Liver (tissue), 9 donors: ENCODE data around the gene MED29. TPM values are rescaled to one million over a fixed set of nuclear protein-coding genes. Genes with fewer than 3 reads are reported as not detected.

Experiments
- DNase-seq: peaks from one replicate; pipeline ENCODE4 v3.0.0-alpha.2; 2017; ENCODE audit warnings: low spot score
- H3K27ac ChIP-seq, 2 donors: one replicate each; pipeline ENCODE4 v1.7.0; 2013; ENCODE audit warnings: inconsistent platforms in 2 of 2, low read length in 2 of 2, control low read depth in 1 of 2, low read depth in 1 of 2, mild to moderate bottlenecking in 1 of 2
- H3K27me3 ChIP-seq, 4 donors: one replicate each; pipeline versions ENCODE4 v1.6.1 to v1.7.0; 2013; ENCODE audit warnings: low read length in 3 of 4, inconsistent platforms in 1 of 4, mild to moderate bottlenecking in 1 of 4, moderate library complexity in 1 of 4; ENCODE audit not compliant: control insufficient read depth in 4 of 4, insufficient read depth in 4 of 4
- H3K36me3 ChIP-seq, 4 donors: one replicate each; pipeline versions ENCODE4 v1.6.1 to v1.7.0; 2013; ENCODE audit warnings: low read length in 3 of 4, mild to moderate bottlenecking in 3 of 4, low read depth in 1 of 4, moderate library complexity in 1 of 4; ENCODE audit not compliant: control insufficient read depth in 4 of 4, insufficient read depth in 3 of 4
- H3K4me1 ChIP-seq, 4 donors: one replicate each; pipeline versions ENCODE4 v1.6.1 to v1.7.0; 2013; ENCODE audit warnings: low read length in 3 of 4, mild to moderate bottlenecking in 3 of 4, moderate library complexity in 1 of 4; ENCODE audit not compliant: control insufficient read depth in 4 of 4, insufficient read depth in 4 of 4
- H3K4me3 ChIP-seq, 3 donors: one replicate each; pipeline versions ENCODE4 v1.6.1 to v1.7.0; 2013; ENCODE audit warnings: low read length in 3 of 3, control low read depth in 1 of 3, low read depth in 1 of 3, mild to moderate bottlenecking in 1 of 3
- H3K9ac ChIP-seq, 2 donors: one replicate each; pipeline ENCODE4 v1.7.0; 2013; ENCODE audit warnings: low read length in 2 of 2, mild to moderate bottlenecking in 2 of 2, moderate library complexity in 2 of 2, control low read depth in 1 of 2, low read depth in 1 of 2
- H3K9me3 ChIP-seq, 4 donors: one replicate each; pipeline versions ENCODE4 v1.6.1 to v1.7.0; 2013; ENCODE audit warnings: low read length in 3 of 4; ENCODE audit not compliant: control insufficient read depth in 4 of 4
- EGR1 ChIP-seq, 2 donors: IDR thresholded peaks; 2 replicates each; pipeline ENCODE4 v1.6.1; 2016 to 2018; ENCODE audit warnings: antibody characterized with exemption in 2 of 2, low read depth in 2 of 2
- FOXA1 ChIP-seq: IDR thresholded peaks from 2 replicates; pipeline ENCODE4 v1.6.1; 2016; ENCODE audit warnings: antibody characterized with exemption
- FOXA2 ChIP-seq: IDR thresholded peaks from 2 replicates; pipeline ENCODE4 v1.6.1; 2016; ENCODE audit warnings: antibody characterized with exemption
- GABPA ChIP-seq, 2 donors: IDR thresholded peaks in 1 of 2; conservative IDR thresholded peaks in 1 of 2; 2 replicates each; pipeline ENCODE4 v1.6.1; 2016; ENCODE audit warnings: antibody characterized with exemption in 2 of 2, mild to moderate bottlenecking in 1 of 2, moderate library complexity in 1 of 2
- HNF4A ChIP-seq, 2 donors: conservative IDR thresholded peaks; 2 replicates each; pipeline ENCODE4 v1.6.1; 2016; ENCODE audit warnings: antibody characterized with exemption in 2 of 2, mild to moderate bottlenecking in 2 of 2
- HNF4G ChIP-seq: IDR thresholded peaks from 2 replicates; pipeline ENCODE4 v1.6.1; 2016; ENCODE audit warnings: antibody characterized with exemption
- JUND ChIP-seq, 2 donors: IDR thresholded peaks; 2 replicates each; pipeline ENCODE4 v1.6.1; 2016; ENCODE audit warnings: antibody characterized with exemption in 2 of 2
- NR2F2 ChIP-seq: IDR thresholded peaks from 2 replicates; pipeline ENCODE4 v1.6.1; 2016; ENCODE audit warnings: antibody characterized with exemption
- RAD21 ChIP-seq, 2 donors: IDR thresholded peaks; 2 replicates each; pipeline ENCODE4 v1.6.1; 2016; ENCODE audit warnings: antibody characterized with exemption in 2 of 2, mild to moderate bottlenecking in 2 of 2
- RXRA ChIP-seq, 2 donors: IDR thresholded peaks; 2 replicates each; pipeline ENCODE4 v1.6.1; 2017 to 2018; ENCODE audit warnings: antibody characterized with exemption in 2 of 2, mild to moderate bottlenecking in 1 of 2
- SP1 ChIP-seq: IDR thresholded peaks from 2 replicates; pipeline ENCODE4 v1.6.1; 2018; ENCODE audit warnings: antibody characterized with exemption, mild to moderate bottlenecking
- TAF1 ChIP-seq: conservative IDR thresholded peaks from 2 replicates; pipeline ENCODE4 v1.6.1; 2016; ENCODE audit warnings: antibody characterized with exemption, mild to moderate bottlenecking
- YY1 ChIP-seq: IDR thresholded peaks from 2 replicates; pipeline ENCODE4 v1.6.1; 2016; ENCODE audit warnings: antibody characterized with exemption, mild to moderate bottlenecking
- WGBS: extraction: QIAGEN DNeasy Blood & Tissue Kit; methylation state at CpG from one replicate; pipeline ENCODE4 v1.1.7; 2013; 5-methylcytosine and 5-hydroxymethylcytosine counted together
- polyA plus RNA-seq, 2 donors: library from polyadenylated mRNA; stranded (reverse) in 1 of 2; unstranded in 1 of 2; fragments of 200-250 nt in 1 of 2; fragments of >200 nt in 1 of 2; fragmentation: Nextera tagmentation in 1 of 2; extraction: Ambion mirVana in 1 of 2; gene quantifications; one replicate each; pipeline versions ENCODE4 v1.2.1 to v1.2.3, GENCODE V29; 2013 to 2015
- total RNA-seq, 2 donors: library from RNA; depleted of rRNA; stranded (reverse); fragments of >200 nt; gene quantifications; one replicate each; pipeline ENCODE4 v1.2.3, GENCODE V29; 2014
- TF ChIP-seq, protein P1 (sequence below): IDR thresholded peaks from 2 replicates; pipeline ENCODE4 v1.6.1; 2016; ENCODE audit warnings: antibody characterized with exemption
- TF ChIP-seq, protein P2 (sequence below): fragments of 150-350 bp; IDR thresholded peaks from 2 replicates; pipeline ENCODE4 v1.5.1; 2017; ENCODE audit warnings: improper control_type of control experiment, low read depth, low read length; ENCODE audit not compliant: missing input control
- TF ChIP-seq, protein P3 (sequence below): IDR thresholded peaks from 2 replicates; pipeline ENCODE4 v1.6.1; 2016; ENCODE audit warnings: antibody characterized with exemption
- TF ChIP-seq, protein P4 (sequence below): IDR thresholded peaks from 2 replicates; pipeline ENCODE4 v1.6.1; 2016; ENCODE audit warnings: antibody characterized with exemption, mild to moderate bottlenecking
- TF ChIP-seq, protein P5 (sequence below): IDR thresholded peaks from 2 replicates; pipeline ENCODE4 v1.6.1; 2016; ENCODE audit warnings: antibody characterized with exemption
- donor health status: healthy.
- donor health status: healthy.
- donor health status: healthy.
- donor health status: healthy.
- donor health status: healthy.

The MED29 gene
- total and polyA plus RNA-seq, 4 donors: 11.0 to 24.2 (median 17.4) TPM

DNA sequence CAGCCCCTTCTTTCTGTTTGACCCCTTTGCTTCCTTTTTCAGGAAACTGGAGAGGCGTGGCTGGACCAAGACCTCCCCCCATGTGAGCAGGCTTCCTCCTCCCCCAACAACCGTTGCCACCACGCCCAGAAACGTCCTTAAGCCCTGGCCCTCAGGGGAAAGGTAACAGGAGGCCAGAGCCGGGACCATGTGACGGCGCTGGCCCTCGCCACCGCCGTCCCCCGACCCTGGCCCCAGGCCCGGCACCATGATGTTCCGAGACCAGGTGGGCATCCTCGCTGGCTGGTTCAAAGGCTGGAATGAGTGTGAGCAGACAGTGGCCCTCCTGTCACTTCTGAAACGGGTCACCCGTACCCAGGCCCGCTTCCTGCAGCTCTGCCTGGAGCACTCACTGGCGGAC, 34.5 kb upstream of the MED29 start:
- H3K36me3 ChIP-seq: peaks cover 22 to 72% (median 49%) of the 10 kb centered on the region in 4 donors
- TF ChIP-seq EGR1 (IDR thresholded peaks at IDR 0.05; ENCODE audit: low read depth in 2 of 2) (no peak), SP1 (no peak), RAD21 (IDR thresholded peaks at IDR 0.05) (no peak), RXRA (IDR thresholded peaks at IDR 0.05) (no peak), JUND (IDR thresholded peaks at IDR 0.05) (no peak), GABPA (IDR thresholded peaks at IDR 0.05 in 1 of 2, conservative IDR thresholded peaks at IDR 0.05 in 1 of 2) (no peak), NR2F2 (no peak), YY1 (no peak), HNF4G (no peak), FOXA1 (no peak), TAF1 (no peak), FOXA2 (no peak), HNF4A (conservative IDR thresholded peaks at IDR 0.05) (no peak)
- TF ChIP-seq, protein P1, sequence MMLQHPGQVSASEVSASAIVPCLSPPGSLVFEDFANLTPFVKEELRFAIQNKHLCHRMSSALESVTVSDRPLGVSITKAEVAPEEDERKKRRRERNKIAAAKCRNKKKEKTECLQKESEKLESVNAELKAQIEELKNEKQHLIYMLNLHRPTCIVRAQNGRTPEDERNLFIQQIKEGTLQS: no peak
- TF ChIP-seq, protein P2, sequence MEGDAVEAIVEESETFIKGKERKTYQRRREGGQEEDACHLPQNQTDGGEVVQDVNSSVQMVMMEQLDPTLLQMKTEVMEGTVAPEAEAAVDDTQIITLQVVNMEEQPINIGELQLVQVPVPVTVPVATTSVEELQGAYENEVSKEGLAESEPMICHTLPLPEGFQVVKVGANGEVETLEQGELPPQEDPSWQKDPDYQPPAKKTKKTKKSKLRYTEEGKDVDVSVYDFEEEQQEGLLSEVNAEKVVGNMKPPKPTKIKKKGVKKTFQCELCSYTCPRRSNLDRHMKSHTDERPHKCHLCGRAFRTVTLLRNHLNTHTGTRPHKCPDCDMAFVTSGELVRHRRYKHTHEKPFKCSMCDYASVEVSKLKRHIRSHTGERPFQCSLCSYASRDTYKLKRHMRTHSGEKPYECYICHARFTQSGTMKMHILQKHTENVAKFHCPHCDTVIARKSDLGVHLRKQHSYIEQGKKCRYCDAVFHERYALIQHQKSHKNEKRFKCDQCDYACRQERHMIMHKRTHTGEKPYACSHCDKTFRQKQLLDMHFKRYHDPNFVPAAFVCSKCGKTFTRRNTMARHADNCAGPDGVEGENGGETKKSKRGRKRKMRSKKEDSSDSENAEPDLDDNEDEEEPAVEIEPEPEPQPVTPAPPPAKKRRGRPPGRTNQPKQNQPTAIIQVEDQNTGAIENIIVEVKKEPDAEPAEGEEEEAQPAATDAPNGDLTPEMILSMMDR: no peak
- TF ChIP-seq, protein P3, sequence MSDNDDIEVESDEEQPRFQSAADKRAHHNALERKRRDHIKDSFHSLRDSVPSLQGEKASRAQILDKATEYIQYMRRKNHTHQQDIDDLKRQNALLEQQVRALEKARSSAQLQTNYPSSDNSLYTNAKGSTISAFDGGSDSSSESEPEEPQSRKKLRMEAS: no peak
- TF ChIP-seq, protein P4, sequence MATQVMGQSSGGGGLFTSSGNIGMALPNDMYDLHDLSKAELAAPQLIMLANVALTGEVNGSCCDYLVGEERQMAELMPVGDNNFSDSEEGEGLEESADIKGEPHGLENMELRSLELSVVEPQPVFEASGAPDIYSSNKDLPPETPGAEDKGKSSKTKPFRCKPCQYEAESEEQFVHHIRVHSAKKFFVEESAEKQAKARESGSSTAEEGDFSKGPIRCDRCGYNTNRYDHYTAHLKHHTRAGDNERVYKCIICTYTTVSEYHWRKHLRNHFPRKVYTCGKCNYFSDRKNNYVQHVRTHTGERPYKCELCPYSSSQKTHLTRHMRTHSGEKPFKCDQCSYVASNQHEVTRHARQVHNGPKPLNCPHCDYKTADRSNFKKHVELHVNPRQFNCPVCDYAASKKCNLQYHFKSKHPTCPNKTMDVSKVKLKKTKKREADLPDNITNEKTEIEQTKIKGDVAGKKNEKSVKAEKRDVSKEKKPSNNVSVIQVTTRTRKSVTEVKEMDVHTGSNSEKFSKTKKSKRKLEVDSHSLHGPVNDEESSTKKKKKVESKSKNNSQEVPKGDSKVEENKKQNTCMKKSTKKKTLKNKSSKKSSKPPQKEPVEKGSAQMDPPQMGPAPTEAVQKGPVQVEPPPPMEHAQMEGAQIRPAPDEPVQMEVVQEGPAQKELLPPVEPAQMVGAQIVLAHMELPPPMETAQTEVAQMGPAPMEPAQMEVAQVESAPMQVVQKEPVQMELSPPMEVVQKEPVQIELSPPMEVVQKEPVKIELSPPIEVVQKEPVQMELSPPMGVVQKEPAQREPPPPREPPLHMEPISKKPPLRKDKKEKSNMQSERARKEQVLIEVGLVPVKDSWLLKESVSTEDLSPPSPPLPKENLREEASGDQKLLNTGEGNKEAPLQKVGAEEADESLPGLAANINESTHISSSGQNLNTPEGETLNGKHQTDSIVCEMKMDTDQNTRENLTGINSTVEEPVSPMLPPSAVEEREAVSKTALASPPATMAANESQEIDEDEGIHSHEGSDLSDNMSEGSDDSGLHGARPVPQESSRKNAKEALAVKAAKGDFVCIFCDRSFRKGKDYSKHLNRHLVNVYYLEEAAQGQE: no peak
- TF ChIP-seq, protein P5, sequence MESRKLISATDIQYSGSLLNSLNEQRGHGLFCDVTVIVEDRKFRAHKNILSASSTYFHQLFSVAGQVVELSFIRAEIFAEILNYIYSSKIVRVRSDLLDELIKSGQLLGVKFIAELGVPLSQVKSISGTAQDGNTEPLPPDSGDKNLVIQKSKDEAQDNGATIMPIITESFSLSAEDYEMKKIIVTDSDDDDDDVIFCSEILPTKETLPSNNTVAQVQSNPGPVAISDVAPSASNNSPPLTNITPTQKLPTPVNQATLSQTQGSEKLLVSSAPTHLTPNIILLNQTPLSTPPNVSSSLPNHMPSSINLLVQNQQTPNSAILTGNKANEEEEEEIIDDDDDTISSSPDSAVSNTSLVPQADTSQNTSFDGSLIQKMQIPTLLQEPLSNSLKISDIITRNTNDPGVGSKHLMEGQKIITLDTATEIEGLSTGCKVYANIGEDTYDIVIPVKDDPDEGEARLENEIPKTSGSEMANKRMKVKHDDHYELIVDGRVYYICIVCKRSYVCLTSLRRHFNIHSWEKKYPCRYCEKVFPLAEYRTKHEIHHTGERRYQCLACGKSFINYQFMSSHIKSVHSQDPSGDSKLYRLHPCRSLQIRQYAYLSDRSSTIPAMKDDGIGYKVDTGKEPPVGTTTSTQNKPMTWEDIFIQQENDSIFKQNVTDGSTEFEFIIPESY: no peak
- 91% methylated on average over 18 of the region's 18 CpGs for WGBS
- H3K9me3 ChIP-seq: no peaks in the 10 kb centered on the region
- H3K4me3 ChIP-seq: no peak overlapping the region
- no peaks in the 10 kb centered on the region for H3K27me3 ChIP-seq
- no peaks in the 10 kb centered on the region for H3K4me1 ChIP-seq
- H3K9ac ChIP-seq: no peak overlapping the region
- no peak for DNase-seq
- H3K27ac ChIP-seq: no peak overlapping the region
